Neutrophil (primary cell): ENCODE measurements around the gene BZW2.
"Not testable (repeated sequence)": the region's sequence is repeated elsewhere in the genome, so short reads cannot be mapped to it uniquely, and the experiment has no call there.

Experiments used
- H3K27ac ChIP-seq: fragments of 200-600 bp; sonication (generic); 2 replicates; pipeline ENCODE4 v1.5.1; 2016; ENCODE audit warnings: mild to moderate bottlenecking, moderate library complexity
- H3K27me3 ChIP-seq: fragments of 200-600 bp; sonication (generic); 2 replicates; pipeline ENCODE4 v1.6.0; 2016; ENCODE audit warnings: mild to moderate bottlenecking
- H3K36me3 ChIP-seq: fragments of 200-600 bp; sonication (generic); 2 replicates; pipeline ENCODE4 v1.5.1; 2017
- H3K4me1 ChIP-seq, 2 experiments: fragments of 200-600 bp in 1 of 2; sonication (generic) in 1 of 2; 1 replicate in 1 of 2; 2 replicates in 1 of 2; pipeline versions ENCODE4 v1.5.1 to v1.6.1; 2013 to 2016; ENCODE audit warnings: low read depth in 1 of 2, low read length in 1 of 2, mild to moderate bottlenecking in 1 of 2, moderate library complexity in 1 of 2; ENCODE audit not compliant: control insufficient read depth in 1 of 2, insufficient read depth in 1 of 2
- H3K4me3 ChIP-seq, 2 experiments: fragments of 200-600 bp in 1 of 2; sonication (generic) in 1 of 2; 1 replicate in 1 of 2; 2 replicates in 1 of 2; pipeline ENCODE4 v1.5.1; 2013 to 2016; ENCODE audit warnings: low read depth in 1 of 2, low read length in 1 of 2, mild to moderate bottlenecking in 1 of 2, moderate library complexity in 1 of 2
- H3K9me3 ChIP-seq: fragments of 200-600 bp; sonication (generic); 2 replicates; pipeline ENCODE4 v1.5.1; 2016
- TF ChIP-seq, protein P1 (sequence below): fragments of 200-600 bp; sonication (generic); IDR thresholded peaks from 2 replicates; pipeline ENCODE4 v1.5.1; 2016; ENCODE audit warnings: antibody characterized with exemption

Gene BZW2

DNA sequence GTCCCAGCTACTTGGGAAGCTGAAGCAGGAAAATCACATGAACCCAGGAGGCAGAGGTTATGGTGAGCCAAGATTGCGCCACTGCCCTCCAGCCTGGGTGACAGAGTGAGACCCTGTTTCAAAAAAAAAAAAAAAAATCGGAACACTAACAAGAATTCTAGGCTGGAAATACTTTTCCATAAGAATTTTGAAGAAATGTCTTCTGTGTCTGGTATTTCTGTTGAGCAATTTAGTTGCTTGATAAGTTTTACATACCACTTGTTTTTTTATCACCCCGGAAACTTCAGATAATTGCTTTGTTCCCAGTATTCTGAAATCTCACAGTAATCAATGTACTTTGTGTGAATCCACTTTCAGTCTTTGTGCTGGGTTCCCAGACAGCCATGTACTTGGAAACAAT lies 25.8 kb downstream of the BZW2 start:
- no peak overlapping the region for H3K4me3 ChIP-seq
- TF ChIP-seq, protein P1, sequence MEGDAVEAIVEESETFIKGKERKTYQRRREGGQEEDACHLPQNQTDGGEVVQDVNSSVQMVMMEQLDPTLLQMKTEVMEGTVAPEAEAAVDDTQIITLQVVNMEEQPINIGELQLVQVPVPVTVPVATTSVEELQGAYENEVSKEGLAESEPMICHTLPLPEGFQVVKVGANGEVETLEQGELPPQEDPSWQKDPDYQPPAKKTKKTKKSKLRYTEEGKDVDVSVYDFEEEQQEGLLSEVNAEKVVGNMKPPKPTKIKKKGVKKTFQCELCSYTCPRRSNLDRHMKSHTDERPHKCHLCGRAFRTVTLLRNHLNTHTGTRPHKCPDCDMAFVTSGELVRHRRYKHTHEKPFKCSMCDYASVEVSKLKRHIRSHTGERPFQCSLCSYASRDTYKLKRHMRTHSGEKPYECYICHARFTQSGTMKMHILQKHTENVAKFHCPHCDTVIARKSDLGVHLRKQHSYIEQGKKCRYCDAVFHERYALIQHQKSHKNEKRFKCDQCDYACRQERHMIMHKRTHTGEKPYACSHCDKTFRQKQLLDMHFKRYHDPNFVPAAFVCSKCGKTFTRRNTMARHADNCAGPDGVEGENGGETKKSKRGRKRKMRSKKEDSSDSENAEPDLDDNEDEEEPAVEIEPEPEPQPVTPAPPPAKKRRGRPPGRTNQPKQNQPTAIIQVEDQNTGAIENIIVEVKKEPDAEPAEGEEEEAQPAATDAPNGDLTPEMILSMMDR, result no peak
- H3K4me1 ChIP-seq, result peaks cover 4 to 8% of the 10 kb centered on the region in 2 experiments
- no peaks in the 10 kb centered on the region for H3K36me3 ChIP-seq
- H3K9me3 ChIP-seq, result no peaks in the 10 kb centered on the region
- no peaks in the 10 kb centered on the region for H3K27me3 ChIP-seq
- H3K27ac ChIP-seq, result no peak overlapping the region

DNA sequence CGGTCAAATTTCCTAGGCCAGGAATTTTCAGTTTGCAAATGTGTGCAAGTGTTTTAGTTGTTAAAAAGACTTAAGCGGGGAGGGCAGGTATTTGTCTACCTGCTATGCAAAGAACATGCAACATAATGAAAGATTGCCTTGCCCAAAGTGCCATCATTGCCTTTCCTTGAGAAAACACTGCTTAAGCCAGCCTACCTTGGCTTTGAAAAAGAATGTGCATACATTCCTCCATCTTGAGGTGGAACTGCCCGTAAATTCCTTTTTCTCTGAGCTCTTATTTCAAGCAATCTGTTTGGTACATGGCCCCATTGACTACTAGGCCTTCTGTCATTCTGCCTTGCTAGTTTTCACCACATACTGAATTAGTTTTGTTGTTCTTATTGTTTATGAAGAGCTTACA lies 29.3 kb downstream of the BZW2 start:
- H3K9me3 ChIP-seq, result no peaks in the 10 kb centered on the region
- no peak overlapping the region for H3K27ac ChIP-seq
- no peak overlapping the region for H3K4me3 ChIP-seq
- H3K36me3 ChIP-seq, result no peaks in the 10 kb centered on the region
- no peaks in the 10 kb centered on the region for H3K4me1 ChIP-seq
- TF ChIP-seq, protein P1, result no peak
- H3K27me3 ChIP-seq, result no peaks in the 10 kb centered on the region

DNA sequence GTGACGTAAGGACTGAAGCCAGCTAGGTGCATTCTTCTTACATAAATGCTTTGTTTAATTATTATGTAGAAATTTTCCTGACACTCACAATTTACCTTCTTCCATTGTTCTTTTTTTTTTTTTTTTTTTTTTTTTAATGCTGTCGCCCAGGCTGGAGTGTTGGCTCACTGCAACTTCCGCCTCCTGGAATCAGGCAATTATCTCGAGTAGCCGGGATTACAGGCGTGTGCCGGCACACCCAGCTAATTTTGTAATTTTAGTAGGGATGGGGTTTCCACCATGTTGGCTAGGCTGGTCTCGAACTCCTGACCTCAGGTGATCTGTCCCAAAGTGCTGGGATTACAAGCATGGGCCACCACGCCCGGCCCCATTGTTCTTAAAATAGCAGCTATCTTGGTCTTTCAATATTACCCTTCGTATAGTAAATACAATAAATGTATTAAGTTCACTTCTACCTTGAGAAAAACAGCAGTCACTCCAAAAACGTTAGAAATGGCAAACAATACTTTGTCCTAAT lies 32.1 kb downstream of the BZW2 start:
- H3K36me3 ChIP-seq, result no peaks in the 10 kb centered on the region
- H3K4me1 ChIP-seq, result no peaks in the 10 kb centered on the region
- TF ChIP-seq, protein P1, result no peak
- H3K9me3 ChIP-seq, result no peaks in the 10 kb centered on the region
- no peaks in the 10 kb centered on the region for H3K27me3 ChIP-seq
- no peak overlapping the region for H3K27ac ChIP-seq
- H3K4me3 ChIP-seq, result no peak overlapping the region

DNA sequence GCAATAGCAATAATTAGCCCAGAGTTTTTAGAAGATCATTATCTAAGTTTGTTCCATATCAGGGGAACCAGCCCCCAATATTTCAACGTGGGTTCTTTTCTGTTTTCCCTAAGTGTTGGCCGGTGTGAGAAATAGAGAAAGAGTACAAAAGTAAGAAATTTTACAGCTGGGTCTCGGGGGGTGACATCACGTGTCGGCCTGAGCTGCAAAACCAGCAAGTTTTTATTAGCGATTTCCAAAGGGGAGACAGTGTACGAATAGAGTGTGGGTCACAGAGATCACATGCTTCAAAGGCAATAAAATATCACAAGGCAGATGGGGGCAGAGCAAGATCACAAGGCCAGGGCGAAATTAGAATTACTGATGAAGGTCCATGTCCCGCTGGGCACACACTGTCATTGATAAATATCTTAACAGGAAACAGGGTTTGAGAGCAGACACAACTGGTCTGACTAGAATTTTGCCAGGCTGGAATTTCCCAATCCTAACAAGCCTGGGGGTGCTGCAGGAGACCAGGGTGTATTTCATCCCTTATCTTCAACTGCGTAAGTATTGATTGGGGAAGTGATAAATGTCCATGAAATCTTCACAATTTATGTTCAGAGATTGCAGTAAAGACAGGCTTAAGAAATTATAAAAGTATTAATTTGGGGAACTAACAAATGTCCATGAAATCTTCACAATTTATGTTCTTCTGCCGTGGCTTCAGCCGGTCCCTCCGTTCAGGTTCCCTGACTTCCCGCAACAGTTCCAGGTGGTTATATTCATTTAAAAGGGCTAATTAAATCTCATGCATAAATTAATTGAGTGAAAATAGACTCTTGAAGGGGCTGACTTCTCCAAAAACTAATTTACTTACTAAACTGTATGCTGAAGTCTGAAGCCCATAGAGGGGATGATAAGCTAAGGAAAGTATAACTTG lies 32.9 kb downstream of the BZW2 start:
- not testable (repeated sequence) for H3K4me3 ChIP-seq, H3K36me3 ChIP-seq

DNA sequence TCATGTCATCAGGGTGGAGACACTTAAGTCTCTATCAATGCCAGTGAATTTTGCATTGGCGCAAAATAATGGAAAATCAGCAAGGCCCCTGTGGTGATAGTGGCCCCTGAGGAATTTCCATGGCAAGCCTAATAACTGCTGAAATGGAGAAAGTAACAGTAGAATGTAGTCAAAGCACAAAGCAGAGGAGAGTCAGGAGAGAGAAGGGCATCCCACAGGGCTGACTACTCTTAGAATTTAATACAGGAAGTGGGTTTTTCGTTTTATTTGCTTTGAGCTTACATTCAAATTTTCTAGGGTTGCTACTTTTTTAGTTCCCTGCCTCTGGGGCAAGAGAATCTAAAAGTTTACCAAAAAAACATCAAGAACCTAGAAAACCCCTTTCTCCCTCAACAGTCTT lies 39.0 kb downstream of the BZW2 start:
- TF ChIP-seq, protein P1, result no peak
- no peak overlapping the region for H3K4me3 ChIP-seq
- no peak overlapping the region for H3K27ac ChIP-seq
- H3K4me1 ChIP-seq, result no peaks in the 10 kb centered on the region
- no peaks in the 10 kb centered on the region for H3K36me3 ChIP-seq
- no peaks in the 10 kb centered on the region for H3K9me3 ChIP-seq
- no peaks in the 10 kb centered on the region for H3K27me3 ChIP-seq

More for the DNA sequence above, 32.9 kb downstream of the BZW2 start:
- not testable (repeated sequence) for H3K4me1 ChIP-seq, H3K27ac ChIP-seq, H3K27me3 ChIP-seq, H3K9me3 ChIP-seq

DNA sequence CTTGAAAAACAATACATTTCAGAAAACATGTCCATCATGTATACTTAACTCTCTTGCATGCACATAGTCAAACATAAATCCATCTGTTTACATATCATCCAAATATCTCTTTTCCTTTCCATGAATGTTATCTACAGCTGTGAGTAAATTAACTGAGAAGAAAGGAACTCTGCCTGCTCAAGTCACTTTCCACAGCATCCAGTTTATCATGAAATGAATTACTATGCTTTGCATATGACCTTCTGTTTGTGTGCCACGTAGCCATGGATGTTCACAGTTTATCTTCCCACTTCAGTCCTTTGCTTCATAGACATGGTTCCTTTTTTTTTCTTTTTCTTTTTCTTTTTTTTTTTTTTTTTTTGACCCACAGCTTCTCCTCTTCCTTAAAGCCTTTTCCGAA lies 39.6 kb downstream of the BZW2 start:
- no peaks in the 10 kb centered on the region for H3K9me3 ChIP-seq

More for the DNA sequence above, 39.6 kb downstream of the BZW2 start:
- no peaks in the 10 kb centered on the region for H3K27me3 ChIP-seq
- no peaks in the 10 kb centered on the region for H3K4me1 ChIP-seq
- H3K36me3 ChIP-seq, result no peaks in the 10 kb centered on the region
- TF ChIP-seq, protein P1, result no peak
- H3K27ac ChIP-seq, result no peak overlapping the region
- no peak overlapping the region for H3K4me3 ChIP-seq
